Loucy (cell line): ENCODE data around the gene SPP1.

Experiments
- EZH2phosphoT487 ChIP-seq: fragments of 200-600 bp; IDR thresholded peaks from 2 replicates; pipeline ENCODE4 v1.6.1; 2018; ENCODE audit warnings: antibody characterized with exemption, mild to moderate bottlenecking, moderate library complexity, borderline replicate concordance
- TF ChIP-seq, protein P1 (sequence below): fragments of 200-600 bp; sonication (generic); conservative IDR thresholded peaks from 2 replicates; pipeline ENCODE4 v1.5.1; 2014; ENCODE audit warnings: mild to moderate bottlenecking, antibody characterized with exemption, low read length

DNA sequence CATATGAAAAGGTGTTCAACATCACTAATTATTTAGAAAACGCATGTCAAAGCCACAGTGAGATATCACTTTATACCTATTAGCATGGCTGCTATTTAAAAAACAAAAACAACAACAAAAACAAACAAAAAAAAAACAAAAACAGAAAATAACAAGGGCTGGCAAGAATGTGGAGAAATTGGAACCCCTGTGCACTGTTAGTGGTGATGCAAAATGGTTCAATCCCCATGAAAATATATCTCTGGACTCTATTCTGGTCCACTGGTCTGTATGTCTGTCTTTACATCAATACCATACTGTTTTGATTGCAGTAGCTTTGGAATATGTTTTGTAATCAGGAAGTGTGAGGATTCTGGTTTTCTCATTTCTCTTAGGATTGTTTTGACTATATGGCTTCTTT, 43.6 kb upstream of the SPP1 start:
- TF ChIP-seq, protein P1, sequence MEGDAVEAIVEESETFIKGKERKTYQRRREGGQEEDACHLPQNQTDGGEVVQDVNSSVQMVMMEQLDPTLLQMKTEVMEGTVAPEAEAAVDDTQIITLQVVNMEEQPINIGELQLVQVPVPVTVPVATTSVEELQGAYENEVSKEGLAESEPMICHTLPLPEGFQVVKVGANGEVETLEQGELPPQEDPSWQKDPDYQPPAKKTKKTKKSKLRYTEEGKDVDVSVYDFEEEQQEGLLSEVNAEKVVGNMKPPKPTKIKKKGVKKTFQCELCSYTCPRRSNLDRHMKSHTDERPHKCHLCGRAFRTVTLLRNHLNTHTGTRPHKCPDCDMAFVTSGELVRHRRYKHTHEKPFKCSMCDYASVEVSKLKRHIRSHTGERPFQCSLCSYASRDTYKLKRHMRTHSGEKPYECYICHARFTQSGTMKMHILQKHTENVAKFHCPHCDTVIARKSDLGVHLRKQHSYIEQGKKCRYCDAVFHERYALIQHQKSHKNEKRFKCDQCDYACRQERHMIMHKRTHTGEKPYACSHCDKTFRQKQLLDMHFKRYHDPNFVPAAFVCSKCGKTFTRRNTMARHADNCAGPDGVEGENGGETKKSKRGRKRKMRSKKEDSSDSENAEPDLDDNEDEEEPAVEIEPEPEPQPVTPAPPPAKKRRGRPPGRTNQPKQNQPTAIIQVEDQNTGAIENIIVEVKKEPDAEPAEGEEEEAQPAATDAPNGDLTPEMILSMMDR = no peak
- TF ChIP-seq EZH2phosphoT487 = no peak
